ENCODE data around the gene LANCL2. TPM values are rescaled to one million over a fixed set of nuclear protein-coding genes. Genes with fewer than 3 reads are reported as not detected.

LANCL2 gene
- total RNA-seq, 1 experiment from 2014 or later = 26.4 TPM

DNA sequence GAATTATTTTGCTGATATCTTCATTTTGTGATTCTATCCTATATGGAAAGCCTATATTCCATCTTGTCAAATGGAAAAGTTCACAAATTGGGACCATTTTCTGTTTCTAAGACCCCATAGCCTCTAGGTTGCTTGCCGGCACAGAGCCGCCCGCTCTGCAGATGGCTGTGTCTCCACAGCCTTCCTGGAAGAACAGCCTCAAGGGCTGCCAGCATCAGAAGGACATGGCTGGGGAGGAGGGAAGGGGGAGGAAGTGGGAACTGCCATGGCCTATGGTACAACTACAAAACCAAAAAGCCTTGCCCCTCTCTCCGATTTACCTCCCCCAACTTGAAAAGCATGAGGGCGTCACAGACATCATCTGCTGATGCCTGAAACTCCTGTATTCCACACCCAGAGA lies 75.9 kb downstream of the LANCL2 start:
- no peak overlapping the region for H3K23ac ChIP-seq (ENCODE audit: insufficient read length, low read depth, low read length)
- no peak overlapping the region for H3K27ac ChIP-seq (ENCODE audit: insufficient read length, low read depth, low read length)
- H3T11ph ChIP-seq (ENCODE audit: low read length) = no peak overlapping the region
- H3K27me3 Mint-ChIP-seq (ENCODE audit: low read depth) = peaks cover 3% of the 10 kb centered on the region; the same call in 1 of the 2 replicates
- H3K9me3 Mint-ChIP-seq = no peaks in the 10 kb centered on the region
- H2AK5ac ChIP-seq (ENCODE audit: insufficient read length, low read length) = no peak overlapping the region
- WGBS (ENCODE audit: extremely low coverage, insufficient read length, low lambda C conversion rate) = no CpG with 5 or more reads among the region's 5 CpGs
- no peaks in the 10 kb centered on the region for H3K4me1 ChIP-seq (ENCODE audit: insufficient read depth, low read length)
- no peak overlapping the region for H3K4me3 Mint-ChIP-seq
- no peak overlapping the region for H2BK120ac ChIP-seq (ENCODE audit: low read depth, low read length, poor library complexity, severe bottlenecking)
- no peak overlapping the region for H3K9ac ChIP-seq (ENCODE audit: extremely low read depth, insufficient read length, low read length)
- H2BK12ac ChIP-seq (ENCODE audit: insufficient read length, low read depth, low read length) = no peak overlapping the region
- H3K14ac ChIP-seq (ENCODE audit: insufficient read depth, low read length) = no peak overlapping the region
- no peak overlapping the region for H3K56ac ChIP-seq (ENCODE audit: insufficient read length, low read depth, low read length)
- H3K79me1 ChIP-seq (ENCODE audit: insufficient read depth, low read depth, low read length, poor library complexity, severe bottlenecking) = no peaks in the 10 kb centered on the region
- H3K9me3 ChIP-seq (ENCODE audit: control insufficient read depth, low read depth, low read length) = no peaks in the 10 kb centered on the region
- DNase-seq = no peak
- H3K79me2 ChIP-seq (ENCODE audit: insufficient read depth, low read length) = no peaks in the 10 kb centered on the region
- no peaks in the 10 kb centered on the region for H3K27me3 ChIP-seq (ENCODE audit: insufficient read depth, low read length)
- H3K4ac ChIP-seq (ENCODE audit: low read depth, low read length) = no peak overlapping the region
- TF ChIP-seq, protein P1, sequence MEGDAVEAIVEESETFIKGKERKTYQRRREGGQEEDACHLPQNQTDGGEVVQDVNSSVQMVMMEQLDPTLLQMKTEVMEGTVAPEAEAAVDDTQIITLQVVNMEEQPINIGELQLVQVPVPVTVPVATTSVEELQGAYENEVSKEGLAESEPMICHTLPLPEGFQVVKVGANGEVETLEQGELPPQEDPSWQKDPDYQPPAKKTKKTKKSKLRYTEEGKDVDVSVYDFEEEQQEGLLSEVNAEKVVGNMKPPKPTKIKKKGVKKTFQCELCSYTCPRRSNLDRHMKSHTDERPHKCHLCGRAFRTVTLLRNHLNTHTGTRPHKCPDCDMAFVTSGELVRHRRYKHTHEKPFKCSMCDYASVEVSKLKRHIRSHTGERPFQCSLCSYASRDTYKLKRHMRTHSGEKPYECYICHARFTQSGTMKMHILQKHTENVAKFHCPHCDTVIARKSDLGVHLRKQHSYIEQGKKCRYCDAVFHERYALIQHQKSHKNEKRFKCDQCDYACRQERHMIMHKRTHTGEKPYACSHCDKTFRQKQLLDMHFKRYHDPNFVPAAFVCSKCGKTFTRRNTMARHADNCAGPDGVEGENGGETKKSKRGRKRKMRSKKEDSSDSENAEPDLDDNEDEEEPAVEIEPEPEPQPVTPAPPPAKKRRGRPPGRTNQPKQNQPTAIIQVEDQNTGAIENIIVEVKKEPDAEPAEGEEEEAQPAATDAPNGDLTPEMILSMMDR (conservative IDR thresholded peaks at IDR 0.05) = no peak
- no peak overlapping the region for H3K18ac ChIP-seq (ENCODE audit: insufficient read length, low read depth, low read length)
- peaks cover 4 to 5% of the 10 kb centered on the region in 2 experiments; a peak in 3 of 4 replicates for H3K4me1 Mint-ChIP-seq
- H4K5ac ChIP-seq (ENCODE audit: insufficient read length, low read depth, low read length) = no peak overlapping the region
- no peak overlapping the region for H4K91ac ChIP-seq (ENCODE audit: insufficient read length, low read depth, low read length)
- no peak overlapping the region for H2BK5ac ChIP-seq (ENCODE audit: insufficient read length, low read length)
- no peaks in the 10 kb centered on the region for H4K20me1 ChIP-seq (ENCODE audit: control insufficient read depth, insufficient read depth, insufficient read length)
- no peaks in the 10 kb centered on the region for H3K36me3 Mint-ChIP-seq (ENCODE audit: insufficient read depth in 1 of 3, low read depth in 3 of 3)
- no peak overlapping the region for H2AFZ ChIP-seq (ENCODE audit: low read length)
- H2BK20ac ChIP-seq (ENCODE audit: low read depth, low read length, poor library complexity, severe bottlenecking) = no peak overlapping the region
- H3K4me2 ChIP-seq (ENCODE audit: insufficient read depth, insufficient read length, low read length) = no peak overlapping the region
- H3K23me2 ChIP-seq (ENCODE audit: insufficient read length, low read depth, low read length, poor library complexity, severe bottlenecking) = no peaks in the 10 kb centered on the region
- no peak overlapping the region for H3K27ac Mint-ChIP-seq
- H2BK15ac ChIP-seq (ENCODE audit: low read depth, low read length) = no peak overlapping the region
- H4K8ac ChIP-seq (replicated peaks; ENCODE audit: insufficient read length, low read depth, low read length) = no peak overlapping the region

All from H9 (cell line).